ENCODE measurements around the gene RAD51AP2.
"Not testable (repeated sequence)": the region's sequence is repeated elsewhere in the genome, so short reads cannot be mapped to it uniquely, and the experiment has no call there.

Gene RAD51AP2

DNA sequence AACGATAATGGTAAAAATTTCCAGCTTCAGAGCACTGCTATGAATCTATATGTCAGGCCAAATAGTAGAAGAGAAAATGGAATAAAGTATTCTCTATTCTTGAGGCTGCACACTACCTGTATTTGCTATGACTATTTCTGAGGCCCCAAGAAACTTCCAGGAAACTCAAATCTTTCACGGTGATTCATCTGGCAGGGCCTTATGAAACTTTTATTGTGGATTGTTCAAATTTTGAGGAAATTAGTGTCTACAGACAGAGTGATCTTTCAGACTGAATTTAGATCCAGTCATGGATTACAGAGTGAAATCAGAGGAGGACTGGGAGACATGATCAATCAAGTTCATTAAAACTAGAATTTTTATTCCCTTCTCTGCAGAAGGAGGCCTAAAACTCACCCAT is 18.2 kb upstream of the RAD51AP2 start:
- no peak for DNase-seq

DNA sequence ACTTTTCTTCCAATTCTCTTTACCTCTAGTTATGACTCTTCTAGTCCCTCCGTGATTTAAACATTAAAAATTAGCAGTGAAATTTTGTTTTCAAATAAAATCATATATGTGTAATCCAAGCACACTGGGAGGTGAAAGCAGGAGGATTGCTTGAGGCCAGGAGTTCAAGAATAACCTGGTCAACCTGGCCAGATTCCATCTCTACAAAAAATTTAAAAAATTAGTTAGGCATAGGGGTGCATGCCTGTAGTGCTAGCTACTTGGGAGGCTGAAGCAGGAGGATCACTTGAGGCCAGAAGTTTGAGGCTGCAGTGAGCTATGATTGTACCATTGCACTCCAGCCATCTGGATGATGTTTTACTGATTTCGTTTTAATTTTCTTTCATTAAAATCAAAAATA is 15.3 kb upstream of the RAD51AP2 start:
- no peak for DNase-seq

DNA sequence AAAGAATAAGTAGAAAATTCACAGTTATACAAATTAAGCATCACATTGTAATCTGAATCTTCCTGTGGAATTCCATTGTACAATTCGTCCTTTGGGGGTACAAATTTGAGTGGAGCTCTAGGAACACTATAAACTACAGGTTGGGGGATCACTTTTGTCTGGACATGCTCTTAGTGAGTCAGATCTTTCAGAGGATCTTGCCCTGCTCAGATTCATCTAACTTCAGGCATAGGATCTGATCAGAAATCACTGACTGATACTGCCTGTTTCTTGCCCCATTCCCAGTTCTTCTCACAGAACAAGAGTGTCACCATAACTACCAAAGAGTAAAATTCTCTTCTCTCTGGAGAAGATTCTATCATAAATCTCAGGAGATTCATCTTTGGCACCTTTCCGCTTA is 11.5 kb upstream of the RAD51AP2 start:
- DNase-seq, result no peak

DNA sequence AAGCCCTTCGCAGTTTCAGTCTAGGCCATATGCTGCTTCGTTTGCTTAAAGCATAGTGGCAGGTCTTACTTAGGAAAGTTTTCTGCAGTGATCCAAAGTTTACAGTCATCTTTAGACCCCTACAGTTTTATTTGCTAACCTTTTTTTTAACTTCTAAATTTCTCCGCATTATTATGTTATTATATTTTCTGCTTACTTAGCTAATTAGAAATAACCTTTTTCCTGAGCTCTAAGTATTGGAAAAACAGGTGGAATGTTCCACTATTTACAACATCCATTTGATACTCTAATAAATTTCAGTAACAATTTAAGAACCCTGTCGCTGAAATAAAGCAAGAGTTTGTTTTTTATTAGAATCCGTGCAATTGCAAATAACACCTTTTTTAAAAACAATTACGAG is 4.1 kb upstream of the RAD51AP2 start:
- DNase-seq, result no peak

DNA sequence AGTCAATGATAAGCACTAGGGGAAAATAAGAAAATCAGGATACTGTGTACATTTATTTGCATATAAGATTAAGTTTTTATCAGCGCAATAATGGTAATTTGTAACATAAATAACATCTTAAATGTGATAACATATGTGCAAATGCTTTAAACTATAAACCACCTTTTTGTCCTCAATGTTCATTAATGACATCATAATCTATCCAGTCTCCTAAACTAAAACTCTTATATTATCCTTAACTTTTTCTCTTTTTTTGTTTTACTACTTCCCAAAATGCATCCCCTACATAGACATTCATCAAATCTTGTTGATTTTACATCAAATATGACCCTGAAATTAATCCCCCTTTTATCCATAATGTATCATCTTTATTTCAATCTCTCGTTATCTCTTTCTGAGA is 3.4 kb upstream of the RAD51AP2 start:
- no peak for DNase-seq

DNA sequence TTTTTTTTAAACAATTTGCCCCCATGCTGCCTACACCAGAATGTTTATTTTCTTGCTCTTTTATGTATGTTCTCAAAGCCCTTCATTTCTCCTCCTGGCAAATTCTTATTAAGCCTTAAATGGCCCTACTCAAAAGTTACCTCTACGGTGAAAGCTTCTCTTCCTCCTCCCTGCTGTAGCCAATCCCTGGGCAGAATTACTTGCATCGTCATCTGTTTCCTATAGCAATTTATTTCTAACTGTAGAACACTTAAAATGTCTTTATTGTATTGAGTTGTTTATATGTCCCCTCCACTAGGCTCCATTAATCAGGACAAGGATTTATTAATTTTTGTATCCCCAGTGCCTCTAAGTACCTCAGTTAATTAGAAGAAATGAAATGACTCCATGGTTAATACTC is 2.5 kb upstream of the RAD51AP2 start:
- no peak for DNase-seq

DNA sequence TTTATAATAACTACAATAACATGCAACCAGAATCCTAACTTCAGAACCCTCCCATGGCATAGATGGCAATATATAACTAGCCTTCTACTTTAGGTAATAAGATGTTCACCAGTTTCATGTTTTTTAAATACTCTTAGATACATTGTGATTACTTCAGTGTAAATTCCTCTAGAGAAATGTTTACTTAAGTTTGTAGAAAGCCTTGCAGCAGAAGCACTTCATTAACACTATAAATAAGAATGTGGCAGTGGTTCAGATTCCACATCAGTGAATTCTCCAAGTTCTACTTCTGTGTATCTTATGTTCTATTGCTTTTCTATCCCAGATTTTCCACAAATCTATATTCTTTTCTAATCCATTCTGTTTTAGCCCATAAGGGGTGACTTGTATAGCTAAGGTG is 1.2 kb upstream of the RAD51AP2 start:
- no peak for DNase-seq

DNA sequence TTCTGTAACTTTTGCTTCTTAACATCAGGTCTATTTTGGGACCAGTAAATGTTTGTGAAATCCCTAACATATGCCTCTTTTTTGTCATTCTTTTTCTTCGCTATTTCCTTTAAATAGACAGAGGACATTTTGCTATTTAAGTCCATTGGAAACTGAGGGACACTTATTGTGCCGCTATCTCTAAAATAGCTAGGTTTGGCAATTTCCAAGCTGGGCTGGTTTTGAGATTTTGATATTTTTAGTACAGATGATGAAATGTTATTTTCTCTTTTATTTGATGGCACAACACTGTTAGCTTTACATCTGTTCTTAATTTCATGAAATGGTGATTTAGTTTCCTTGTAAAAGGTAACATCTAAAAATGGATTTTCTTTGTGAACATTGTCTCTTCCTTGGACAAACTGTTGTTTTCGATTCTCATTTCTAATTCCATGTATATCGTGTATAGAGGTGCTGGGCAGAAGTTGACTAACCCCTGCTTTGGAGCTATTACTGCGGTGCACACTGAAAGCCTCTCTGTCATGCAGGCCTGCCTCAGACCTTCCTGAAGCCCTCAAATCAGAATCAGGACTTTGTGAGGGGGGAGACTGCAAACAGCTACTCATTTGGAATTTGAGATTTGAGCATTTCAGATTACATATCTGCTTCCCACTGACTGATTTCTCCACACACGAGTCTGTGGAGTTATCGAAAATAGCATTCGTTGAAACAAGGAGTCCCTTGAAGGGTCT is 594 bp downstream of the RAD51AP2 start:
- DNase-seq, result no peak

DNA sequence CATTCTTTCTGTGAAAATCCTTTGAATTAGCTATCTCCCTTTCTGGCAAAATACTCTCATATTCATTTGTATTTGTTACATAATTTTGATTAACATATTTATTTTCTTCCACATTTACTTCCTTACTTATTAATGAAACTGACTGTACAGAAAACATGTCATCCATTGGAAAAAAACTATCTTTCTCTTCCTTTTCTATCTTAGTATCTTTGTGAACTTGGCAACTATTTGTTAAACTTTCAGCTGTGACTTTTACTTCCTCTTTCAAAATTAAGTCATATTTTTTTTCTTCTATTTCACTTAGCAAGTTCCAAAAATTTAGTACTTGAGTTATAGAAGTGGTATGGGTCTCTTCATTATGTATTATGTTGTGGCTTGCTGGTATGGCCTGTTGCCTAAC is 2.6 kb downstream of the RAD51AP2 start:
- no peak for DNase-seq

DNA sequence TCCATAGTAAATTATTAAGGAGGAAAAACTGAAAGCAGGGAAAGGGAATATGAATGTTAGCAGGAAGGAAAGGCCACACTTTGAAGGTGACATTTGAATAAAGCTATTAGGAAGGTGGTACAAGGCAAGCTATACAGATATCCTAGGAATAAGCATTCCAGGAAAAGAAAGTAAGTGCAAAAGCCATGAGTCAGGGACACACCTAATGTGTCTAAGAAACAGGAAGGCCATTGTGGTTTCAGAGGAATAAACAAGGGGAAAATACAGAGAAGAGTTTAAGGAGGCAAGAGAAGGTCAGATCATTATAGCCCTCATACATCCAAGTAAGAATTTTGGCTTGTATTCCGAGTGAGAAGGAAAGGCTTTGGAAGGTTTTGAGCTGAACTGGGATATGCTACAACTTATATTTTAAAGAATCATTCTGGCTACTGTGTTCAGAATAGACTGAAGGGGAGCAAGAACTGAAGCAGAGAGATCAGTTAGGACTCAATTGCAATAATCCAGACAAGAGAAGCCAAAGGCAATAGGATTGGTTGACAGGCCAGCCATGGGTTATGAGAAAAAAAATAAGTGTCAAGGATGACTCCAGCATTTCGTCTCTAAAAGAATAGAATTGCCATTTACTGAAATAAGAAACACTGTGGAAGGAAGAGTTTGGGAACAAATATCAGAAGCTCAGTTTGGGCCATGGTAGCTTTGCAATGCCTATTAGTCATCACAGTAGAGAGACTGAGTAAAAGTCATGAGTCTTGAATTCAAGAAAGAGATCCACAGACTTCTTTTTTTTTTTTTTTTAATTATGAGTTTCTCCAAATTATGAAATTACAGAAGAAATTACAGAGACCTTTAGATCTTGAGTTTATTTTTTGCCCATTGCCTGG is 11.3 kb downstream of the RAD51AP2 start:
- no peak for DNase-seq

DNA sequence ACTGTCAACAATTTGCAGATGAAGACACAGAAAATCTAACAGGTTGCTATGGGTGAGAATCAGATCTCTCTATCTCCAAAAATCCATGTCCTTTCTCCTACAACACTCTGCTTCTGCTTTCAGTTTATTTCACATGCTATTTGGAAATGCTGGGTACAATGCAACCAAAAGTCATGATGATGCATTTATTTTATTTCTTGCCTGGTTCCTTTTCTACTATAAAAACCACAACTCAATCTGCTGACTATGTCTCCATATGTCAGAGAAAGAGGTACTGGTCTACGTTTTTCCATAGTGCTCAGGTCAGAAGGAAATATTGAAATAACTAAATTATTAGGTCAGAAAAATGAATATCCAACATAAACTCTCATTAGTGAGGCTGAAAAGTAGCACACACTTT is 20.5 kb downstream of the RAD51AP2 start:
- no peak for DNase-seq

DNA sequence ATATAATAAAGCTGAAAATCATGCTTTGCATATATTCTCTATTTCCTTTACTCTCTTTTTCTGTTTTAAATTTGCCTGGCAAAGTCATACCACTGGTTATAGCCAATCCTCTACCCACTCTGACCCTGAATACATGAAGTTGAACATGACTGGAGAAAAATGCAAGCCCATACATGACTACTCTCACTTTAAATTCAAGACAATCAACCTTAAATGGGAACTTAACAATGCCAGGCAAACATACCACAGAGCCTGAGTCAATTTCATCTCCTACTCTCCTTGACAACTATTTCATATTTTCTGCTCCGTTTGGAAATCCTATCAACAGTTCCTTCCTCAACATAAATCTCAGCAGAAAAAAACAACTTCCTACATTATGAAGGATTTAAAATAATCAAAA is 22.6 kb downstream of the RAD51AP2 start:
- no peak for DNase-seq

DNA sequence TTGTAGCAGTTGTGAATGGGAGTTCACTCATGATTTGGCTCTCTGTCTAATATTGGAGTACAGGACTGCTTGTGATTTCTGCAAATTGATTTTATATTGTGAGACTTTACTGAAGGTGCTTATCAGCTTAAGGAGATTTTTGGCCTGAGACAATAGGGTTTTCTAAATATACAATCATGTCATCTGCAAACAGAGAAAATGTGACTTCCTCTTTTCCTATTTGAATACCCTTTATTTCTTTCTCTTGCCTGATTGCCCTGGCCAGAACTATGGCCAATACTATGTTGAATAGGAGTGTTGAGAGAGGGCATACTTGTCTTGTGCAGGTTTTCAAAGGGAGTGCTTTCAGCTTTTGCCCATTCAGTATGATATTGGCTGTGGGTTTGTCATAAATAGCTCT is 28.1 kb downstream of the RAD51AP2 start:
- not testable (repeated sequence) for DNase-seq

DNA sequence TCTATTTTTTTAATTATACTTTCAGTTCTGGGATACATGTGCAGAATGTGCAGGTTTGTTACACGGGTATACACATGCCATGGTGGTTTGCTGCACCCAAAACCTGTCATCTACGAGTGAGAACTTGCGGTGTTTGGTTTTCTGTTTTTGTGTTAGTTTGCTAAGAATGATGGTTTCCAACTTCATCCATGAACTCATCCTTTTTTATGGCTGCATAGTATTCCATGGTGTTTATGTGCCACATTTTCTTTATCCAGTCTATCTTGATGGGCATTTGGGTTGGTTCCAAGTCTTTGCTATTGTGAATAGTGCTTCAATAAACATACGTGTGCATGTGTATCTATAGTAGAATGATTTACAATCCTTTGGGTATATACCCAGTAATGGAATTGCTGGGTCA is 29.6 kb downstream of the RAD51AP2 start:
- DNase-seq, result not testable (repeated sequence)

DNA sequence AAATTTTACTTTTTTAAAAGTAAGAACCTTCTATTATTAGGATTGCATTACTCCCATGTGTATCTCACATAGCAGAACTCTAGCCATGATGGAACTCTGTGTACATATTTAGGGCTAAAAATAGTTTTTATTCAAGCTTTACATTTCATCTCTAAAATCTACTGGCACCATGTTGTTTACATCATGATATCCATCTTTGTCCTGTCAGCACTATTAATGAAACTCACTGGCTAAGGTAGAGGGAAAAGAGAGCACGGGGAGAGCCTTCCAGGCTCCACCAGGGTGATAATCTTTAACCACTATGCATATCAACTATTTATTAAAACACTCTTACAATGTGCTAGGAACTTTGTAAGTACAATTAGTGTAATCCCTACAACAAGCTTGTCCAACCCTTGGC is 34.7 kb downstream of the RAD51AP2 start:
- DNase-seq, result no peak

DNA sequence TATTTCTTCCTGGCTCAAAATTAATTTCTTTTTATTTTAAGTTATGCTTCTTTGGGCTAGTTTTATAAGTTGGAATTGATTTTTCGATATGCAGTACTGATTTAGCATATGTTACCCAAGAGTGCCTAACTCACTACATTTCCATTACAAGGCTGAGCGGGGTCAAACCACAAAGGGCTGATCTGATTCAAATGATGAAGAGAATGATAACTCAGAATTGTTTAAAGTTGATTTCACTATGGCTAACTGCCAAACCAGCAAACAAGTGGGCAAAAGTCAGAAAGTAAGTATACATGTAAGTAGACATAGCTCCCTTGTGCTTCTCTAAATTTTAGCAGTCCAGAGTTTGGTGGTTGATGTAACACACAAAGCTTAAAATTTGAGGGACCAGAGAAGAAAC is 35.6 kb downstream of the RAD51AP2 start:
- DNase-seq, result no peak

DNA sequence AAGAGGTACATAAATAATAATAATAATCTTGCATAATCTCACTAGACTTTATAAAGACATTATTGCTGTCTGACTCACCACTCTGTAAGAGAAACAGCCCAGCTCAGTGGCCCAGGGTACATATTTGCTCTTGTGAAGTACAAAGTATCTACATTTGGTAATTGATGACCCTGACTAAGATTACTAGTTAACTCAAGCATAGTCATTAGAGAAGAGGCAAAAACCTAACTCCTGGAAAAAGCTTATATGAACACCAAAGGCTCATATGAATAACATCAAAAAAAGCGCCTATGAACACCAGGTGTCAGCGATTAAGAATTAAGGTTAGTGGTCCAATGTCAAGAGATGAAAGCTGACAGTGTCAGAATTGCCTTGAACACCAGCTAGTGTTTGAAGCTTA is 38.4 kb downstream of the RAD51AP2 start:
- no peak for DNase-seq

DNA sequence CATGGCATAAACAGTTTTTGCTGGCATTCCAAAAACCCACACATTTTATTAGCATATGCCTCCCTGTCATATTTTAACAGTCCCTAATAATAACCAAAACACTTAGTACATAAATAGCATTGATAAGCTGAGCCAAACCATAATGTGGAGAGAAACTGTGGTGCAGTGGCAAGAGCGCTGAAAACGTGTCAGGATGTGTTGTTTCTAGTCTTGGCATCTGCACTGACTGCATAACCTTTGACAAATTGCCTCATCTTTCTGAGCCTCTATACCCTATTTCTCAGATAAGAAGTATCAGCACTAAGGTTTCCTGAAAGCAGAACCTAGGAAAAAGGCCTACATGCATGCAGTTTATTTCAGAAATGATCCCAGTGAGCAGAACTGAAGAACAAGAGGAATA is 41.4 kb downstream of the RAD51AP2 start:
- DNase-seq, result no peak

DNA sequence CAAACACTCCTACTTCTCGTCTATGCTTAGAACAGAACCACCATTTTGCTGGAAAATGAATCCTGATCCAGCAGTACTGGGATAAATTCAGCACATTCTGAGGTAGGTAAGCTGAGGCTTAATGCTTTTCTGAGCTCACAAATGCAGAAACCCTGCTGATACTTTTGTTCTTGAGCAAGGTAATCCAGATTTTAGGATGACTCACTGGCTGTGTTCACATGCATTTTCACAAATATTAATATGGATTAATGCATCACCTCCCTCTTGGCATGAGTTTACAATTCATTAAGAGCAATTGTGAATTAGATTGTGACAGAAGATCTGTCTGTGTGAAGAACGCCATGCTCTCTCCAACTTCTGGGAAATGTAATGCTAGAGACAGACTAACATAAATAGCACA is 42.2 kb downstream of the RAD51AP2 start:
- DNase-seq, result no peak

DNA sequence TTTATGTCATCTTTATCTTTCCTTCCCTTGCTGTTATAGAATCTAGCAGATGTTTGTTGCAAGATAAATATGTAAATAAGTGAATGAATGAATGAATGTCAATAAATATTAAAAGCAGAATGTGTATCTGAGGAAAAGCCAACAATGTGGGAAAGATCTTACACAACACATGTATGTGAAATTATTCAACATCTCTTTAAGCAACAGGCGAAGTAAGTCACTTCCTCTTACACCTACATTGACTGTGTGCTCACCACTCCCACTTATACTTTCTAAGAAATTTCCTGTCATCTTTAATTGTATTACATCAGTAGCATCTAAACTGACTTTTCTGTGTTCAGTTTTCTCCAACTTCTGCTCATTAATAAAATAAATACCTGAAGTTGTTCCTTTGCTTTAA is 43.0 kb downstream of the RAD51AP2 start:
- no peak for DNase-seq

DNA sequence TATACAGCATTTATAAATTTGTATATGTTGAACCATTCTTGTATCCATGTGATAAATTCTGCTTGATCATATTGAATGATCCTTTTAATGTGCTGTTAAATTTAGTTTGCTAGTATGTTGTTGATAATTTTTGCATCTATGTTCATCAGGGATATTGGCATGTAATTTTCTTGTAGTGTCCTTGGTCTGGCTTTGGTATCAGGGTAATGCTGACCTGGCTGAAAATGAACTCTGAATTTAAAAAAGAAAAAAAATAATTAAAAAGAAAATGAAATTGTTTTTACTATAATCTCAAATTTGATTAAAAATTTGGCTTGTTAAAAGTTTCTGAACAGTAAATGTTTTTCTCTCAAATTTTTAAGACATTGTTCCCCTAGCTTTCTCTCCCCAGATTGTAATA is 46.3 kb downstream of the RAD51AP2 start:
- DNase-seq, result no peak

DNA sequence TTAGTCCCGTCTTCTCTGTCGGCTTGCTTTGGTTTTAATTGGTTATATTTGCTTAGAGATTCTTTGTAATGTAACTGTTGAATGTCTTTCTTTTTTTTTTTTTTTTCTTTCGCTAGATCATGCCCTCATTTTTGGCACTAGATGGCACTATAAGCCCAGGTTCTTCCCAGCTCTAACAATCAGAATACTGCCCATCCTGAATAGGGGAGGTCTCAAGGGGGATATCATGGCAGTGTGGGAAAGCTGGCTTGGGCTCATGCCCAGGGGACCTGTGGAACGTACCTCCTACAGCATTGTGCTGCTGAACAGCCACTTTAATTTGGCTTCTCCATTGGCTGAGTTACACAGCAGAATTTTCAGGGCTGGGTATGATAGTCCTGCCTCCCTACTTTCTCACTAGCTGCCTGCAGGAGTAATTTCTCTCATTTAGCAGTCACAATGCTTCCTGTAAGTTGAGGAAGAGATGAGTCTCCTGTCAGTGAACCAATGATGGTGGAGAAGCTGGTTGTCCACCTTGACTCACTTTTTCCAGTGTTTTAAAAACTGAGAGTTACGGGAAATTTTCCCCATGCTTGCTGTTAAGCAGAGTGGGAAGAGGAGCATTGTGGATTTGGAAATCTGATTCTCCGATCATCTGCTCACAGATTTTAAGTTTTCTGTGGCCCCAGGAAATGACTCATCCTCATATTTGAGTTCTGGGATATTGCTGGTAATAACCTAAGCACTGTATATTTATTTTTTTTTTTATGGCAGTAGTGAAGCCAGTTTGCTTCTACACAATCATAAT is 47.2 kb downstream of the RAD51AP2 start:
- DNase-seq, result no peak

DNA sequence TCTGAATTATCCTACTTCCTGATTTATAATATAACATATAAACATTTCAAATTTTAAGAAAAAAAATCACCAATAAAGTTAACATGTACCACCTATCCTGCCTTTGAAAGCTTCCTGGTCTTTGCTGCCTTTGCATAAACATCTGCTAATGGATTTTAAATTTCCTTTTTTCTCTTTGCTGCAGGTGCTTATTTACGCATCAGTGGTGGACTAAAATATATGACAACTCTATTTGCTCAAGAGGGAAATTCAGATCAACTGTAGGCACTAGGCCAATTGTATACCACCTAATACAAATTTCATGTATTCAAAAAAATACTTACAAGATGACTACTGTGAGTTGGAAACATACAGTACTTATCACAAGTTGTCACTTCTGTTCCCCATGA is 57.2 kb downstream of the RAD51AP2 start:
- no peak for DNase-seq
